Lung (tissue), 12 donors: Measurements from ENCODE around the gene ST6GALNAC3. TPM values are rescaled to one million over a fixed set of nuclear protein-coding genes. Genes with fewer than 3 reads are reported as not detected.

ENCODE experiments used
- ATAC-seq: fragments of 200-7000 bp; cut with Tn5 transposase; one replicate; pipeline ENCODE4 v1.9.1; 2020; ENCODE audit warnings: moderate number of reproducible peaks; ENCODE audit not compliant: insufficient read depth, low FRiP score
- DNase-seq, 3 donors: peaks; one replicate each; pipeline ENCODE4 v3.0.0-alpha.2; 2013 to 2017
- H3K27ac ChIP-seq, 2 donors: one replicate each; pipeline ENCODE4 v1.5.1; 2013; ENCODE audit warnings: mild to moderate bottlenecking in 2 of 2, moderate library complexity in 2 of 2, control low read depth in 1 of 2, inconsistent platforms in 1 of 2, low read depth in 1 of 2, low read length in 1 of 2
- H3K27me3 ChIP-seq, 3 donors: one replicate each; pipeline ENCODE4 v1.5.1; 2013; ENCODE audit warnings: low read length in 2 of 3; ENCODE audit not compliant: control insufficient read depth in 3 of 3, insufficient read depth in 3 of 3
- H3K36me3 ChIP-seq, 4 donors: one replicate each; pipeline ENCODE4 v1.5.1; 2013; ENCODE audit warnings: low read length in 4 of 4, mild to moderate bottlenecking in 1 of 4, moderate library complexity in 1 of 4; ENCODE audit not compliant: control insufficient read depth in 4 of 4, insufficient read depth in 4 of 4
- H3K4me1 ChIP-seq, 5 donors: one replicate each; pipeline ENCODE4 v1.5.1; 2013; ENCODE audit warnings: low read length in 5 of 5, mild to moderate bottlenecking in 2 of 5, moderate library complexity in 1 of 5; ENCODE audit not compliant: control insufficient read depth in 5 of 5, insufficient read depth in 5 of 5
- H3K4me3 ChIP-seq: one replicate; pipeline ENCODE4 v1.5.1; 2013; ENCODE audit warnings: mild to moderate bottlenecking, control low read depth, moderate library complexity
- H3K9ac ChIP-seq, 2 donors: one replicate each; pipeline ENCODE4 v1.5.1; 2013; ENCODE audit warnings: low read length in 2 of 2, control low read depth in 1 of 2; ENCODE audit not compliant: insufficient read depth in 1 of 2
- H3K9me3 ChIP-seq, 4 donors: one replicate each; pipeline ENCODE4 v1.5.1; 2013; ENCODE audit warnings: low read length in 3 of 4, mild to moderate bottlenecking in 1 of 4, moderate library complexity in 1 of 4; ENCODE audit not compliant: control insufficient read depth in 4 of 4, insufficient read depth in 3 of 4
- CTCF ChIP-seq: IDR thresholded peaks from 2 replicates; pipeline ENCODE4 v1.5.1; 2012; ENCODE audit warnings: mild to moderate bottlenecking; ENCODE audit errors: control extremely low read depth, extremely low read depth
- WGBS, 2 donors: extraction: QIAGEN DNeasy Blood & Tissue Kit; methylation state at CpG; one replicate each; pipeline ENCODE4 v1.1.7; 2013; 5-methylcytosine and 5-hydroxymethylcytosine counted together
- polyA plus RNA-seq, 2 donors: library from polyadenylated mRNA; stranded (reverse); fragments of 200-250 nt; gene quantifications; one replicate each; pipeline ENCODE4 v1.2.1, GENCODE V29; 2013
- total RNA-seq, 2 donors: library from RNA; depleted of rRNA in 1 of 2; stranded (reverse); fragments of >200 nt in 1 of 2; gene quantifications; one replicate each; pipeline ENCODE4 v1.2.1, GENCODE V29; 2014 to 2021
- donor health status: control.
- donor health status: control.
- donor health status: Bipolar disorder and iron deficiency.
- donor health status: healthy.
- donor health status: DM: yes; HTN: yes; CAD: no.

Gene ST6GALNAC3
- total and polyA plus RNA-seq, 4 donors = 2.7 to 17.9 (median 12.2) TPM

GRCh38 chr1:76102046-76102445 lies 27.5 kb downstream of the ST6GALNAC3 start:
- DNase-seq (peak in 2 of 3 donors; percentile 54 to 65), ATAC-seq (no peak)
- no peak for TF ChIP-seq CTCF
- H3K27ac ChIP-seq = no peak overlapping the region
- 93% methylated on average over 1 of the region's 1 CpG for WGBS, 2 donors
- no peak overlapping the region for H3K4me3 ChIP-seq
- no peak overlapping the region for H3K9ac ChIP-seq
- no peaks in the 10 kb centered on the region for H3K9me3 ChIP-seq
- H3K4me1 ChIP-seq = peaks cover 0 to 29% (median 0%) of the 10 kb centered on the region in 5 donors
- no peaks in the 10 kb centered on the region for H3K36me3 ChIP-seq
- no peaks in the 10 kb centered on the region for H3K27me3 ChIP-seq

- H3K4me3 ChIP-seq = no peak overlapping the region
- no peaks in the 10 kb centered on the region for H3K27me3 ChIP-seq
- no peak overlapping the region for H3K9ac ChIP-seq
- no peaks in the 10 kb centered on the region for H3K9me3 ChIP-seq
- TF ChIP-seq CTCF = no peak
- peak in 1 of 3 donors; percentile 40 for DNase-seq
- no peaks in the 10 kb centered on the region for H3K36me3 ChIP-seq
- H3K27ac ChIP-seq = no peak overlapping the region
- ATAC-seq = no peak
- peaks cover 0 to 29% (median 0%) of the 10 kb centered on the region in 5 donors for H3K4me1 ChIP-seq
These were observed 28.5 kb downstream of the ST6GALNAC3 start for GRCh38 chr1:76103034-76103433.

GRCh38 chr1:76105372-76105771 lies 30.8 kb downstream of the ST6GALNAC3 start:
- Histone ChIP-seq H3K27ac (no peak overlapping the region), H3K4me3 (no peak overlapping the region), H3K9ac (no peak overlapping the region), H3K4me1 (peaks cover 0 to 37% (median 3%) of the 10 kb centered on the region in 5 donors), H3K36me3 (no peaks in the 10 kb centered on the region), H3K9me3 (no peaks in the 10 kb centered on the region), H3K27me3 (no peaks in the 10 kb centered on the region)
- DNase-seq (no peak), ATAC-seq (no peak)
- TF ChIP-seq CTCF = no peak
- WGBS, 2 donors = 43 to 52% methylated on average over 2 of the region's 2 CpGs

- no peaks in the 10 kb centered on the region for H3K9me3 ChIP-seq
- no peak for ATAC-seq
- H3K27me3 ChIP-seq = no peaks in the 10 kb centered on the region
- H3K9ac ChIP-seq = no peak overlapping the region
- TF ChIP-seq CTCF = no peak
- H3K4me1 ChIP-seq = peaks cover 0 to 38% (median 5%) of the 10 kb centered on the region in 5 donors
- H3K4me3 ChIP-seq = no peak overlapping the region
- H3K27ac ChIP-seq = no peak overlapping the region
- no peaks in the 10 kb centered on the region for H3K36me3 ChIP-seq
- DNase-seq = no peak
- WGBS, 2 donors = 94 to 95% methylated on average over 1 of the region's 1 CpG
These were observed 31.7 kb downstream of the ST6GALNAC3 start for GRCh38 chr1:76106251-76106650.
